ENCODE measurements around the gene NTN1. TPM values are rescaled to one million over a fixed set of nuclear protein-coding genes. Genes with fewer than 3 reads are reported as not detected.

Gene NTN1
- total and polyA plus RNA-seq, 2 of the 13 experiments (the other 11 are each of a cell fraction or from before 2014, with no cell fraction given): 0.04 to 0.05 TPM

DNA sequence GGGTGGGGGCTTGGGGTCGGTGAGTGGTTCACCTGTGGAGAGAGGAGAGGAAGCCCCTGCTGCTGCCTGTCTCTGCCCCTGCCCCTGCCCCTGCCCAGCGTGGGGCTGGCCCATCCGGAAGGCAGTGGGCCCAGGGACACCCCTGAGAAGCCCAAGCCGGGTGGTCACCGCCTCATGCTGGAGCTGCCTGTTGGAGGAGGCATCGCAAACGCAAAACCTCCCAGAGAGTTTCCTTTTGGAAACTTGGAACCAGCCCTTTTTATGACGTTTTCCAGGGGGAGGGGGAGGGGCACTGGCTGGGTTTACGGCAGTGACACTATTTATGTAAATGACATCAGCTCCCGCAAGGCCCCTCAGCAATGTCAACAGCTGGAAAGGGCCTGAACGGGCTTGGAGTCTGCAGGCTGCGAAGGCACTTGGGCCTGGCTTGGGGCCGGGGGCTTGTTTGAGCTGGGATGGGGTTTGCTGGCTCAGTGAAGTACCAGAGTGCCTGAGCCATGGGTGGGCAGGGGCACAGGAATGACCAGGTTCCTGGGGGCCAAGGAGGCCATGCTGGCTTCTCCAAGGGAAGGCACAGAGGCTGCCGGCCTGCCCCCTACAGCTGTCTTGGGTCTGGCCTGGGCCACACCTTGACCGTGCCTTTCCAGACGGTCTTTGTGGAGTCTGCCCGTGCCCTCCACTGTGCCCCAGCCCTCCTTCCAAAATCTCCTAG, 219.5 kb downstream of the NTN1 start (continued):
- TF ChIP-seq SNAI1 (CRISPR knock-in tag; IDR thresholded peaks at IDR 0.05; ENCODE audit: borderline replicate concordance) (no peak), ZSCAN29 (CRISPR knock-in tag; conservative IDR thresholded peaks at IDR 0.05) (no peak), MTA1 (CRISPR knock-in tag; IDR thresholded peaks at IDR 0.05; ENCODE audit: borderline replicate concordance) (no peak), CENPBD1 (CRISPR knock-in tag; IDR thresholded peaks at IDR 0.05; ENCODE audit: borderline replicate concordance, low read depth) (no peak), ATF6 (CRISPR knock-in tag; conservative IDR thresholded peaks at IDR 0.05) (no peak), ZNF691 (CRISPR knock-in tag; IDR thresholded peaks at IDR 0.05; ENCODE audit: borderline replicate concordance, low read depth) (peak; percentile 22; the same call in 1 of the 2 replicates), PATZ1 (CRISPR knock-in tag; IDR thresholded peaks at IDR 0.05) (0 out of 2 replicates have a peak, but pooled peaks have one; percentile 28), ZNF709 (CRISPR knock-in tag; IDR thresholded peaks at IDR 0.05) (no peak), ZNF564 (CRISPR knock-in tag; IDR thresholded peaks at IDR 0.05) (no peak), NCOA5 (CRISPR knock-in tag; IDR thresholded peaks at IDR 0.05) (no peak), NFKBIZ (CRISPR knock-in tag; IDR thresholded peaks at IDR 0.05) (no peak), CBX5 (CRISPR knock-in tag; IDR thresholded peaks at IDR 0.05; ENCODE audit: borderline replicate concordance) (no peak), FOXA3 (CRISPR knock-in tag; IDR thresholded peaks at IDR 0.05) (peak; percentile 62)
- TF ChIP-seq, protein P1, sequence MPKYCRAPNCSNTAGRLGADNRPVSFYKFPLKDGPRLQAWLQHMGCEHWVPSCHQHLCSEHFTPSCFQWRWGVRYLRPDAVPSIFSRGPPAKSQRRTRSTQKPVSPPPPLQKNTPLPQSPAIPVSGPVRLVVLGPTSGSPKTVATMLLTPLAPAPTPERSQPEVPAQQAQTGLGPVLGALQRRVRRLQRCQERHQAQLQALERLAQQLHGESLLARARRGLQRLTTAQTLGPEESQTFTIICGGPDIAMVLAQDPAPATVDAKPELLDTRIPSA (CRISPR knock-in tag; IDR thresholded peaks at IDR 0.05; ENCODE audit: borderline replicate concordance): no peak
- TF ChIP-seq, protein P2, sequence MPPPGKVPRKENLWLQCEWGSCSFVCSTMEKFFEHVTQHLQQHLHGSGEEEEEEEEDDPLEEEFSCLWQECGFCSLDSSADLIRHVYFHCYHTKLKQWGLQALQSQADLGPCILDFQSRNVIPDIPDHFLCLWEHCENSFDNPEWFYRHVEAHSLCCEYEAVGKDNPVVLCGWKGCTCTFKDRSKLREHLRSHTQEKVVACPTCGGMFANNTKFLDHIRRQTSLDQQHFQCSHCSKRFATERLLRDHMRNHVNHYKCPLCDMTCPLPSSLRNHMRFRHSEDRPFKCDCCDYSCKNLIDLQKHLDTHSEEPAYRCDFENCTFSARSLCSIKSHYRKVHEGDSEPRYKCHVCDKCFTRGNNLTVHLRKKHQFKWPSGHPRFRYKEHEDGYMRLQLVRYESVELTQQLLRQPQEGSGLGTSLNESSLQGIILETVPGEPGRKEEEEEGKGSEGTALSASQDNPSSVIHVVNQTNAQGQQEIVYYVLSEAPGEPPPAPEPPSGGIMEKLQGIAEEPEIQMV (CRISPR knock-in tag; IDR thresholded peaks at IDR 0.05; ENCODE audit: low read depth): no peak
- TF ChIP-seq, protein P3, sequence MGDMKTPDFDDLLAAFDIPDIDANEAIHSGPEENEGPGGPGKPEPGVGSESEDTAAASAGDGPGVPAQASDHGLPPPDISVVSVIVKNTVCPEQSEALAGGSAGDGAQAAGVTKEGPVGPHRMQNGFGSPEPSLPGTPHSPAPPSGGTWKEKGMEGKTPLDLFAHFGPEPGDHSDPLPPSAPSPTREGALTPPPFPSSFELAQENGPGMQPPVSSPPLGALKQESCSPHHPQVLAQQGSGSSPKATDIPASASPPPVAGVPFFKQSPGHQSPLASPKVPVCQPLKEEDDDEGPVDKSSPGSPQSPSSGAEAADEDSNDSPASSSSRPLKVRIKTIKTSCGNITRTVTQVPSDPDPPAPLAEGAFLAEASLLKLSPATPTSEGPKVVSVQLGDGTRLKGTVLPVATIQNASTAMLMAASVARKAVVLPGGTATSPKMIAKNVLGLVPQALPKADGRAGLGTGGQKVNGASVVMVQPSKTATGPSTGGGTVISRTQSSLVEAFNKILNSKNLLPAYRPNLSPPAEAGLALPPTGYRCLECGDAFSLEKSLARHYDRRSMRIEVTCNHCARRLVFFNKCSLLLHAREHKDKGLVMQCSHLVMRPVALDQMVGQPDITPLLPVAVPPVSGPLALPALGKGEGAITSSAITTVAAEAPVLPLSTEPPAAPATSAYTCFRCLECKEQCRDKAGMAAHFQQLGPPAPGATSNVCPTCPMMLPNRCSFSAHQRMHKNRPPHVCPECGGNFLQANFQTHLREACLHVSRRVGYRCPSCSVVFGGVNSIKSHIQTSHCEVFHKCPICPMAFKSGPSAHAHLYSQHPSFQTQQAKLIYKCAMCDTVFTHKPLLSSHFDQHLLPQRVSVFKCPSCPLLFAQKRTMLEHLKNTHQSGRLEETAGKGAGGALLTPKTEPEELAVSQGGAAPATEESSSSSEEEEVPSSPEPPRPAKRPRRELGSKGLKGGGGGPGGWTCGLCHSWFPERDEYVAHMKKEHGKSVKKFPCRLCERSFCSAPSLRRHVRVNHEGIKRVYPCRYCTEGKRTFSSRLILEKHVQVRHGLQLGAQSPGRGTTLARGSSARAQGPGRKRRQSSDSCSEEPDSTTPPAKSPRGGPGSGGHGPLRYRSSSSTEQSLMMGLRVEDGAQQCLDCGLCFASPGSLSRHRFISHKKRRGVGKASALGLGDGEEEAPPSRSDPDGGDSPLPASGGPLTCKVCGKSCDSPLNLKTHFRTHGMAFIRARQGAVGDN (CRISPR knock-in tag; IDR thresholded peaks at IDR 0.05): peak; percentile 53

All from HepG2 (cell line).